GM19043 (cell line): Measurements from ENCODE around the gene SF3A2.

Experiments used
- ATAC-seq: cut with Tn5 transposase; IDR thresholded peaks from one replicate; pipeline ENCODE4 v1.9.1; 2021; ENCODE audit warnings: low read depth; ENCODE audit not compliant: unreplicated experiment

Gene SF3A2

GRCh38 chr19:2239771-2240770 is 3.4 kb downstream of the SF3A2 start:
- ATAC-seq, result no peak

GRCh38 chr19:2240881-2241760 is 4.5 kb downstream of the SF3A2 start:
- ATAC-seq, result no peak

GRCh38 chr19:2242092-2242537 is 5.5 kb downstream of the SF3A2 start:
- no peak for ATAC-seq

DNA sequence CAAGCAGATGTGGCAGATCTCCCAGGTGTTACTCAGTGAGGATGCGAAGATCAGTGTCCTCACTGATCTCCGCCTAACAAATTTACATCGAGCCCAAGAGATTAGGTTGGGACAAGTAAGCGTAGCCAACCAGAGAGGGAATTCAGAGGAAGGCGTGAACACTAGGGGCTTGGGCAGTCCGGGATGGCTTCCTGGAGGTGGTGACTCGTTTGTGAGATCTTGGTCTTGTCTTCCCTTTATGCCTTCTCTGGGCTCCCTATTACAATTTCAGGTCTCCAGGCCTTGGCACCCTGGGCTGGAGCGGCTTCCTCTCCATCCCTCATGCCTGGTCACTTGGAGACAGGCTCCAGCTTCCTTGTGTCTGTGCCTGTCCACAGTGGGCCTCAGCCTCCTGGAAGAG is 6.2 kb downstream of the SF3A2 start:
- no peak for ATAC-seq

GRCh38 chr19:2243274-2244124 is 6.9 kb downstream of the SF3A2 start:
- no peak for ATAC-seq

- ATAC-seq, result no peak
Observed at GRCh38 chr19:2244125-2244411, 7.4 kb downstream of the SF3A2 start.

- no peak for ATAC-seq
Observed at GRCh38 chr19:2244486-2244885, 7.9 kb downstream of the SF3A2 start.

DNA sequence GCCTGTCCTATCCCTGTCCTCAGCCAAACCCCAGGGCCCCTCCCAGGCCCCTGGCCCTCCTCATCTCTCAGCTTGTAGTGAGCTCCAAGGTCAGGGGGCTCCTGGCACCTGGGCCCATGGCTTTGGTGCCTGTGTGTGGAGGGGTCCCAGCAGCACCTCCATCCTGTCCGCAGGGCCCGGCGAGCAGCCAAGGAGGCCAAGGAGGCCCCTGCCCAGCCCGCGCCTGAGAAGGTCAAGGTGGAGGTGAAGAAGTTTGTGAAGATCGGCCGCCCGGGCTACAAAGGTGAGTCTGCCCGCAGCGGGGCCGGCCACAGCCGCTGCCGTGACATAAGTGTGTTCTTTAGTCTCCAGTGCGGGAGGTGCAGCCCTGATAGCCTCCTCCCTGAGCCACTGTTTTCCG is 8.6 kb downstream of the SF3A2 start:
- no peak for ATAC-seq

GRCh38 chr19:2246014-2246620 is 9.5 kb downstream of the SF3A2 start:
- no peak for ATAC-seq

DNA sequence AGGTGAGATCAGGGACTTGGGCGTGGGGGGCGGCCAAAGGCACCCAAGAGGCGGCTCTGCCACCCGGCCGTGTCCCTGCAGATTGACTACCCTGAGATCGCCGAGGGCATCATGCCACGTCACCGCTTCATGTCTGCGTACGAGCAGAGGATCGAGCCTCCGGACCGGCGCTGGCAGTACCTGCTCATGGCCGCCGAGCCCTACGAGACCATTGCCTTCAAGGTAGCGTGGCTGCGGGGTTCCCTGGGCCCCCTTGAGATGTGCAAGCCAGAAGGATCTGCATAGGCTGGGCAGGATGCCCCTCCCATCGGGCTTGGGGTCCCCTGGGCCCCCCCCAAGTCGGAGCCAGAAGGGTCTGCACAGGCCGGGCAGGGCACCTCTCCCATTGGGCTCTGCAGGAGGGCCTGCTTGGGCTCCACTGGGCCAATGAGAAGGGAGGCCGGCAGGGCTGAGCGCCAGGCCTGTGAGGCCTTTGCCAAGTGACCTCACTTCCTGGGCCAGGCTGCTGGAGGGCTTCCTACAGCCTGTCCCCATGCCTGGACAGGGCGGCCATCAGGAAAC is 10.3 kb downstream of the SF3A2 start:
- ATAC-seq, result no peak

DNA sequence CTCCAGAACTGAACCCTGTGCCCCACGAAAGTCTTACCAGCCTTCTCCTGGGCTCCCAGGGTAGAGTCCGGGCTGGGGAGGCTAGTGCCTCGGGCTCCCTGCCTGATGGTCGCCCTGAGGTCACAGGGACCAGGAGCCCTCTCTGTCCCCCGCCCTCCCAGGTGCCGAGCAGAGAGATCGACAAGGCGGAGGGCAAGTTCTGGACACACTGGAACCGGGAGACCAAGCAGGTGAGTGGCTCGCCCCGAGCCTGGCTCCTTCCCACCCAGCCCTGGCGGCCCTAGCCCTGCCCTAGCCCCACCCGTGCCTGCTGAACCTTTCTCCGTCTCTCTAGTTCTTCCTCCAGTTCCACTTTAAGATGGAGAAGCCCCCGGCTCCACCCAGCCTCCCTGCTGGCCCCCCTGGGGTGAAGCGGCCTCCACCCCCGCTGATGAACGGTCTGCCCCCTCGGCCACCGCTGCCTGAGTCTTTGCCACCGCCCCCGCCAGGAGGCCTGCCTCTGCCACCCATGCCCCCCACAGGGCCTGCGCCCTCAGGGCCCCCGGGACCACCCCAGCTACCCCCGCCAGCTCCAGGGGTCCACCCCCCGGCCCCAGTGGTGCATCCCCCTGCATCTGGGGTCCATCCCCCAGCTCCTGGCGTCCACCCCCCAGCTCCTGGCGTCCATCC is 10.9 kb downstream of the SF3A2 start:
- ATAC-seq, result no peak

- no peak for ATAC-seq
Observed at GRCh38 chr19:2248136-2249009, 11.7 kb downstream of the SF3A2 start.

GRCh38 chr19:2249010-2249866 is 12.6 kb downstream of the SF3A2 start, which contains the start of gene AMH:
TSS of gene AMH (plus strand) at chr19:2249323. CDS start at chr19:2249333, 10 bp downstream.
- no peak for ATAC-seq

DNA sequence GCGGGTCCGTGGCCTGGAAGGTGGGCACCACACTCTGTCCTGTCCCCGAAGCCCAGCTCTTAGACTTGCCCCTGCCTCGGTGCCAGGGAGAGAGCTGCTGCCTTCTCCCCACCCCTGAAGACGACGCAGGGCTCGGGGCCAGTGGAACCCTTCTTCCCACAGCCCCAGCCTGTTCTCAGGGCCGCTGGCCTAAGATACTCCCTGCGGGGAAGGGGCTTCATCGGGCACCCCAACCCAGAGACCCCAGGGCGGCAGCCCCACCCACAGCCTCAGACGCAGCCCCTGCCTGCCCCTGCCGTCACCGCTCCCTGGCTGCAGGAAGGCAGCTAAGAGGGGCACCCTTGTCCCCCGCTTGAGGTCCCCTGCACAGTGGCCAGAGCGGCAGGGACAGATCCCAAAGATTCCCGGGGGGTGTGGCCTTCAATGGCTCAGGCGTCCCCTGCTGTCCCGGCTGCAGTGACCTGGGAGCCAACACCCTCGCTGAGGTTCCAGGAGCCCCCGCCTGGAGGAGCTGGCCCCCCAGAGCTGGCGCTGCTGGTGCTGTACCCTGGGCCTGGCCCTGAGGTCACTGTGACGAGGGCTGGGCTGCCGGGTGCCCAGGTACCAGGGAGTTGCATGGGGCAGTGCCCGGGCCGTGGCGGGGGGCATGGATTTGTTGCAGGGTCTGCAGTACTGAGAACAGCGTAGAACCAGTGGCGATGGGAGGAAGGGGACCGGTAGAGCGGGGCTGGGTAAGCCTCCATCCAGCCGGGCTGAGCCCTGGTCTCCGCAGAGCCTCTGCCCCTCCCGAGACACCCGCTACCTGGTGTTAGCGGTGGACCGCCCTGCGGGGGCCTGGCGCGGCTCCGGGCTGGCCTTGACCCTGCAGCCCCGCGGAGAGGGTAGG is 13.5 kb downstream of the SF3A2 start:
- no peak for ATAC-seq

DNA sequence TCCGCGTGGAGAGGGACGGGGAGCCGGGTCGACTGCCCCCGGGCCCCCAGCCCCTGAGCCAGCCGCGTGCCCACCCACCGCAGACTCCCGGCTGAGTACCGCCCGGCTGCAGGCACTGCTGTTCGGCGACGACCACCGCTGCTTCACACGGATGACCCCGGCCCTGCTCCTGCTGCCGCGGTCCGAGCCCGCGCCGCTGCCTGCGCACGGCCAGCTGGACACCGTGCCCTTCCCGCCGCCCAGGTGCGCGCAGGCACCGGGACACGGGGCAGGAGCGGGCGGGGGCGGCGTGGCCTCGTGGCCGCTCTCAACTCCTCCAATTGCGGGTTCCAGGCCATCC is 14.1 kb downstream of the SF3A2 start:
- ATAC-seq, result no peak
